Muscle of leg (tissue), 11 donors: Measurements from ENCODE around the gene SNPH. TPM values are rescaled to one million over a fixed set of nuclear protein-coding genes. Genes with fewer than 3 reads are reported as not detected.

ENCODE experiments used
- DNase-seq: peaks from one replicate; pipeline ENCODE4 v3.0.0; 2013
- H3K27ac ChIP-seq: one replicate; pipeline ENCODE4 v1.5.1; 2013; ENCODE audit warnings: mild to moderate bottlenecking, low read length, control low read depth
- H3K27me3 ChIP-seq: one replicate; pipeline ENCODE4 v1.6.1; 2013; ENCODE audit warnings: low read length; ENCODE audit not compliant: control insufficient read depth, insufficient read depth
- H3K36me3 ChIP-seq: one replicate; pipeline ENCODE4 v1.6.1; 2013; ENCODE audit warnings: low read length; ENCODE audit not compliant: control insufficient read depth, insufficient read depth
- H3K4me1 ChIP-seq: one replicate; pipeline ENCODE4 v1.6.1; 2013; ENCODE audit warnings: low read length; ENCODE audit not compliant: control insufficient read depth, insufficient read depth
- H3K4me3 ChIP-seq: one replicate; pipeline ENCODE4 v1.5.1; 2013; ENCODE audit warnings: low read length, control low read depth
- H3K9me3 ChIP-seq: replicated peaks from 2 replicates; pipeline ENCODE4 v1.6.1; 2013; ENCODE audit warnings: low read depth, low read length; ENCODE audit not compliant: control insufficient read depth
- WGBS: methylation state at CpG from one replicate; pipeline ENCODE4 v1.1.5; 2013; ENCODE audit warnings: missing lambda C conversion rate; ENCODE audit not compliant: insufficient coverage; 5-methylcytosine and 5-hydroxymethylcytosine counted together
- polyA plus RNA-seq, 8 donors: library from polyadenylated mRNA; unstranded; fragments of 120-200 nt; gene quantifications; one replicate each; pipeline versions ENCODE4 v1.2.1 to v1.2.3, GENCODE V29; 2013; ENCODE audit warnings: inconsistent platforms in 1 of 8, low replicate concordance in 1 of 8; ENCODE audit not compliant: insufficient read length in 8 of 8, insufficient read depth in 1 of 8
- total RNA-seq: library from RNA; stranded (reverse); fragments of 120-200 nt; gene quantifications from one replicate; pipeline ENCODE4 v1.2.4, GENCODE V29; 2013

The SNPH gene
- total and polyA plus RNA-seq, 9 donors: 3.9 to 8.0 (median 5.5) TPM

- H3K9me3 ChIP-seq: no peaks in the 10 kb centered on the region
- no peak overlapping the region for H3K4me3 ChIP-seq
- peaks cover 21% of the 10 kb centered on the region for H3K36me3 ChIP-seq
- 45% methylated on average over 1 of the region's 6 CpGs for WGBS
- no peaks in the 10 kb centered on the region for H3K27me3 ChIP-seq
- peaks cover 25% of the 10 kb centered on the region for H3K4me1 ChIP-seq
- no peak for DNase-seq
- H3K27ac ChIP-seq: no peak overlapping the region
Measured at GRCh38 chr20:1330075-1330830, 64.2 kb downstream of the SNPH start.

GRCh38 chr20:1331101-1331500, 65.0 kb downstream of the SNPH start:
- Histone ChIP-seq H3K27me3 (no peaks in the 10 kb centered on the region), H3K4me1 (peaks cover 20% of the 10 kb centered on the region), H3K4me3 (no peak overlapping the region), H3K27ac (no peak overlapping the region), H3K36me3 (peaks cover 22% of the 10 kb centered on the region), H3K9me3 (no peaks in the 10 kb centered on the region)
- 87% methylated on average over 2 of the region's 2 CpGs for WGBS
- DNase-seq: no peak

GRCh38 chr20:1331801-1332453, 65.8 kb downstream of the SNPH start:
- H3K9me3 ChIP-seq: no peaks in the 10 kb centered on the region
- 95% methylated on average over 3 of the region's 6 CpGs for WGBS
- H3K27ac ChIP-seq: no peak overlapping the region
- H3K36me3 ChIP-seq: peaks cover 23% of the 10 kb centered on the region
- peaks cover 13% of the 10 kb centered on the region for H3K4me1 ChIP-seq
- H3K4me3 ChIP-seq: no peak overlapping the region
- no peak for DNase-seq
- H3K27me3 ChIP-seq: no peaks in the 10 kb centered on the region

GRCh38 chr20:1332749-1333300, 66.7 kb downstream of the SNPH start:
- Histone ChIP-seq H3K9me3 (no peaks in the 10 kb centered on the region), H3K4me3 (no peak overlapping the region), H3K27me3 (no peaks in the 10 kb centered on the region), H3K27ac (peak overlapping the region; percentile 35), H3K4me1 (peaks cover 14% of the 10 kb centered on the region), H3K36me3 (peaks cover 23% of the 10 kb centered on the region)
- 93% methylated on average over 2 of the region's 2 CpGs for WGBS
- no peak for DNase-seq

GRCh38 chr20:1333462-1334369, 67.6 kb downstream of the SNPH start:
- H3K36me3 ChIP-seq: peaks cover 22% of the 10 kb centered on the region
- H3K27ac ChIP-seq: no peak overlapping the region
- H3K27me3 ChIP-seq: no peaks in the 10 kb centered on the region
- no peak for DNase-seq
- H3K4me3 ChIP-seq: no peak overlapping the region
- WGBS: 90% methylated on average over 5 of the region's 11 CpGs
- no peaks in the 10 kb centered on the region for H3K9me3 ChIP-seq
- H3K4me1 ChIP-seq: peaks cover 11% of the 10 kb centered on the region

- Histone ChIP-seq H3K9me3 (no peaks in the 10 kb centered on the region), H3K4me3 (no peak overlapping the region), H3K27me3 (no peaks in the 10 kb centered on the region), H3K4me1 (peaks cover 6% of the 10 kb centered on the region), H3K27ac (no peak overlapping the region), H3K36me3 (peaks cover 21% of the 10 kb centered on the region)
- WGBS: 92% methylated on average over 2 of the region's 4 CpGs
- no peak for DNase-seq
Measured at GRCh38 chr20:1334370-1334731, 68.3 kb downstream of the SNPH start.

GRCh38 chr20:1334761-1335160, 68.7 kb downstream of the SNPH start:
- H3K9me3 ChIP-seq: no peaks in the 10 kb centered on the region
- no peak for DNase-seq
- H3K27ac ChIP-seq: no peak overlapping the region
- peaks cover 6% of the 10 kb centered on the region for H3K4me1 ChIP-seq
- H3K27me3 ChIP-seq: no peaks in the 10 kb centered on the region
- WGBS: 70% methylated on average over 3 of the region's 3 CpGs
- no peak overlapping the region for H3K4me3 ChIP-seq
- peaks cover 21% of the 10 kb centered on the region for H3K36me3 ChIP-seq

GRCh38 chr20:1335961-1336698, 70.0 kb downstream of the SNPH start:
- H3K27me3 ChIP-seq: no peaks in the 10 kb centered on the region
- no peak for DNase-seq
- H3K27ac ChIP-seq: peak overlapping the region; percentile 49
- H3K4me3 ChIP-seq: no peak overlapping the region
- 67% methylated on average over 2 of the region's 6 CpGs for WGBS
- H3K4me1 ChIP-seq: peaks cover 6% of the 10 kb centered on the region
- H3K9me3 ChIP-seq: no peaks in the 10 kb centered on the region
- H3K36me3 ChIP-seq: peaks cover 18% of the 10 kb centered on the region

GRCh38 chr20:1336699-1337367, 70.7 kb downstream of the SNPH start:
- Histone ChIP-seq H3K36me3 (peaks cover 18% of the 10 kb centered on the region), H3K4me3 (no peak overlapping the region), H3K27me3 (no peaks in the 10 kb centered on the region), H3K9me3 (no peaks in the 10 kb centered on the region), H3K27ac (peak overlapping the region; percentile 65), H3K4me1 (peaks cover 6% of the 10 kb centered on the region)
- 15% methylated on average over 6 of the region's 14 CpGs for WGBS
- DNase-seq: peak; percentile 48
